Stimulated activated CD8-positive, alpha-beta memory T cell treated with anti-CD3 and anti-CD28 coated beads, Interleukin-7, amount 100 ng/mL, for 1 hour (primary cell): ENCODE data around the gene NDFIP1.
"Not testable (repeated sequence)": the region's sequence is repeated elsewhere in the genome, so short reads cannot be mapped to it uniquely, and the experiment has no call there.

Experiments used
- DNase-seq, 2 donors: peaks; one replicate each; pipeline ENCODE4 v3.0.0-alpha.2; 2020; ENCODE audit warnings: low read depth in 2 of 2

The NDFIP1 gene

DNA sequence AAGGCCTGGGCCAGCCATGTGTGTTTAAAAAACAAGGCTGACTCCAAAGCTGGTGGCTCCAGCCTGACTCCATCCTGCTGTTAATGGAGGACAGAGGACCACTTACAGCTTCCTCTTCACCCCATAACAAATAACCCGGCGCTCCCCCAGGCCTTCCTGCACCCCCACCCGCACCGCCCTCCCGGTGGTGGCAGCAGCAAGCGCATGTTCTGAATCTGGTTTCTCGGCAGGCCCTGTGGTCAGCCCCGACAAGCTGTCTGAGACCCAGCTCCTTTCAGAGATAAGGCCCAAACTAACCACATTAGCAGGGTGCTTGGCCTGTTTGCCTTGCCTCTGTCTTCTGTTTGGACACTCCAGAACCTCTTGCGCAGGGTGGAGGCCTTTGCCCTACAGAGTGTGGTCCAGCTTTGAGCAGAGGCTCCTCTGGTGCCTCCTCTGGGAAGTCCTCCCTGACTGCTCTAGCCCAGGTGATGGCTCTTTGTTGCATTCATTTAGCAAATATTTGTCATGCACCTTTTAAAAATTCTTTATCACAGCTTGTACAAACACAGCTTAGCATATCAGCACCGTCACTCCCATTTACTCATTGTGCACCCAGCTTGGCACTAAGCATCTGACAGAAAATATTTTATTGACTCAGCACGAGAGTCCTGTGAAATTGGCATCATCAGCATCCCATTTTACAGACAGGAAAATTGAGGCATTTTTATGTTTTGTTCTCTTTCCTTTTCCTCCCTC, 78.4 kb downstream of the NDFIP1 start:
- DNase-seq, result no peak

DNA sequence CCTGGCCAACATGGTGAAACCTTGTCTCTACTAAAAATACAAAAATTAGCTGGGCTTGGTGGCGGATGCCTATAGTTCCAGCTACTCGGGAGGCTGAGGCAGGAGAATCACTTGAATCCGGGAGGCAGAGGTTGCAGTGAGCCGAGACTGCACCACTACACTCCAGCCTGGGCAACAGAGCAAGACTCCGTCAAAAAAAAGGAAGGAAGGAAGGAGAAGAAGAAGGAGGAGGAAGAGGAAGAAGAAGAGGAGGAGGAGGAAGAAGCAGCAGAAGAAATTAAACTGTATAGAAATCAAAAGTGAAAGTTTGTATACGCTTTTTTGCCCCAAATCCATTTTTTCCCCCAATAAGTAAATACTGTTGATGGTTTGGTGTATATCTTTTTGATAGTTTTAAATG, 80.1 kb downstream of the NDFIP1 start:
- not testable (repeated sequence) for DNase-seq

DNA sequence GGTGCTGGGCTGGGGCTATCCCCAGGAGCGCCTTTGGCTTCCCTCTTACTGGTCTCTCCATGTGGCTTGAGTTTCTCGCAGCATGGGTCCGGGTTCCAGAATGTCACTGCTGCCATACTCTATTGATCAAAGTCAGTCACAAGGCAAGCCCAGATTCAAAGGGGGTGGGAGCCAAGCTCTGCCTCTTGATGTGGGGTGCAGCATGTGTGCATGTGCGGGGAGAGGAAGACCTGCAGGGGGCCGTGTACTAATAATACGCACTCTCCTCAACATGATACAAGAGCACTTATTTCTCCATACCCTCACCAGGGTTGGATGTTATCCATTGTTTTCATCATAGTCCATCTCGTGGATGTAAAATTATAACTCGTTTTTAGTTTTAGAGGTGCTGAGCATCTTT, 81.2 kb downstream of the NDFIP1 start:
- no peak for DNase-seq

DNA sequence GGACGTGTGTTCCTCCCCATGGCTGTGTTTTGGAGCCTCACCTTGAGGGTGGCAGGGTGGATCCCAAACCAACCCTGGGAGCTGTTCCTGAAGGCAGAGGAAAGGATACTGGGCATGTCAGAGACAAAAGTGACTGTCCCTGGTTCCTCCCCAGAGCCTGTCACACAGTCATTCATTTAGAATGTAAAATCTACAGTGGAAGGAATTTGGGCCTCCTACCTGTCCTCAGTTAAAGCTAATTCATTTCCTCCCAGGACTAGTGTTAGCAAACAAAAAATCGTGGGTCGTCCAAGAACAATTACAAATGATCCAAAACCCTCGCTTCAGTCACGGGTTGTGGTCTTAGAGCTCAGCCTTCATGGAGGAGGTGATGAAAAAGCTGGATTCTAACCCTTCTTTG, 83.2 kb downstream of the NDFIP1 start:
- no peak for DNase-seq

GRCh38 chr5:142192286-142193113, 83.9 kb downstream of the NDFIP1 start:
- DNase-seq, result no peak

GRCh38 chr5:142193114-142193428, 84.5 kb downstream of the NDFIP1 start:
- no peak for DNase-seq

GRCh38 chr5:142197098-142197497, 88.5 kb downstream of the NDFIP1 start:
- no peak for DNase-seq

GRCh38 chr5:142197781-142198180, 89.2 kb downstream of the NDFIP1 start:
- no peak for DNase-seq

- no peak for DNase-seq
Observed at GRCh38 chr5:142199388-142199787, 90.8 kb downstream of the NDFIP1 start.

- no peak for DNase-seq
Observed at GRCh38 chr5:142200387-142200786, 91.8 kb downstream of the NDFIP1 start.

- DNase-seq, result no peak
Observed at GRCh38 chr5:142201471-142201887, 92.9 kb downstream of the NDFIP1 start.

- no peak for DNase-seq
Observed at GRCh38 chr5:142202282-142202681, 93.7 kb downstream of the NDFIP1 start.
